GM23338 (cell line): ENCODE measurements around the gene FAM53B. TPM values are rescaled to one million over a fixed set of nuclear protein-coding genes. Genes with fewer than 3 reads are reported as not detected.

ENCODE experiments used
- ATAC-seq: fragments of 200-7000 bp; cut with Tn5 transposase; 3 replicates; pipeline ENCODE4 v1.9.1; 2020
- DNase-seq: peaks from one replicate; pipeline ENCODE4 v3.0.0-alpha.2; 2015; ENCODE audit warnings: low spot score
- H2AFZ ChIP-seq: fragments of 200-600 bp; sonication (generic); 2 replicates; pipeline ENCODE4 v1.8.0; 2016; ENCODE audit warnings: antibody characterized with exemption, mild to moderate bottlenecking, moderate library complexity
- H3F3A ChIP-seq: fragments of 200-600 bp; sonication (generic); replicated peaks from 2 replicates; pipeline ENCODE4 v1.8.0; 2017; ENCODE audit warnings: antibody characterized with exemption, mixed run types, low read depth
- H3K27ac ChIP-seq: fragments of 200-600 bp; sonication (generic); 2 replicates; pipeline ENCODE4 v1.6.1; 2016; ENCODE audit warnings: low read depth
- H3K27me3 ChIP-seq: fragments of 200-600 bp; sonication (generic); 2 replicates; pipeline ENCODE4 v1.8.0; 2016; ENCODE audit warnings: mild to moderate bottlenecking, mixed run types, moderate library complexity; ENCODE audit not compliant: insufficient read depth
- H3K36me3 ChIP-seq: fragments of 200-600 bp; sonication (generic); 2 replicates; pipeline ENCODE4 v1.8.0; 2016; ENCODE audit warnings: mild to moderate bottlenecking; ENCODE audit not compliant: insufficient read depth
- H3K4me1 ChIP-seq: fragments of 200-600 bp; sonication (generic); 2 replicates; pipeline ENCODE4 v1.8.0; 2016; ENCODE audit warnings: mild to moderate bottlenecking, moderate library complexity; ENCODE audit not compliant: insufficient read depth
- H3K4me2 ChIP-seq: fragments of 200-600 bp; sonication (generic); 2 replicates; pipeline ENCODE4 v1.7.1; 2017; ENCODE audit warnings: mixed run types
- H3K4me3 ChIP-seq: fragments of 200-600 bp; sonication (generic); 2 replicates; pipeline ENCODE4 v1.6.1; 2016; ENCODE audit warnings: mixed run types
- H3K79me2 ChIP-seq: fragments of 200-600 bp; sonication (generic); replicated peaks from 2 replicates; pipeline ENCODE4 v1.8.0; 2017; ENCODE audit warnings: mild to moderate bottlenecking; ENCODE audit not compliant: insufficient read depth
- H3K9me2 ChIP-seq: fragments of 200-600 bp; sonication (generic); 2 replicates; pipeline ENCODE4 v1.8.0; 2017; ENCODE audit not compliant: insufficient read depth
- H4K20me1 ChIP-seq: fragments of 200-600 bp; sonication (generic); replicated peaks from 2 replicates; pipeline ENCODE4 v1.8.0; 2017; ENCODE audit warnings: mild to moderate bottlenecking; ENCODE audit not compliant: insufficient read depth
- H3K27ac Mint-ChIP-seq: 2 replicates; pipeline ENCODE4 v1.8.0; 2020; ENCODE audit warnings: inconsistent platforms, mild to moderate bottlenecking, moderate library complexity, mixed read lengths
- H3K27me3 Mint-ChIP-seq: 3 replicates; pipeline ENCODE4 v1.8.0; 2022; ENCODE audit warnings: low read depth, mild to moderate bottlenecking, moderate library complexity, mixed read lengths, inconsistent platforms; ENCODE audit not compliant: insufficient read depth, poor library complexity
- H3K36me3 Mint-ChIP-seq: 3 replicates; pipeline ENCODE4 v1.8.0; 2021; ENCODE audit warnings: low read depth, mild to moderate bottlenecking, inconsistent platforms, moderate library complexity, mixed read lengths
- H3K4me1 Mint-ChIP-seq: 3 replicates; pipeline ENCODE4 v1.8.0; 2020; ENCODE audit warnings: mild to moderate bottlenecking, inconsistent platforms, mixed read lengths
- H3K4me3 Mint-ChIP-seq: 3 replicates; pipeline ENCODE4 v1.8.0; 2021; ENCODE audit warnings: moderate library complexity, mild to moderate bottlenecking, inconsistent platforms, mixed read lengths
- H3K9me3 Mint-ChIP-seq: 3 replicates; pipeline ENCODE4 v1.8.0; 2020; ENCODE audit warnings: moderate library complexity, mild to moderate bottlenecking, inconsistent platforms, mixed read lengths
- CREB1 ChIP-seq: fragments of 250-450 bp; sonication (Bioruptor Pico); IDR thresholded peaks from 2 replicates; pipeline ENCODE4 v1.5.0; 2020; ENCODE audit warnings: low read depth, mild to moderate bottlenecking, moderate library complexity
- EZH2 ChIP-seq: fragments of 200-600 bp; sonication (generic); IDR thresholded peaks from one replicate; pipeline ENCODE4 v1.8.0; 2017; ENCODE audit warnings: antibody characterized with exemption, mild to moderate bottlenecking, low read depth; ENCODE audit not compliant: unreplicated experiment
- JUNB ChIP-seq: IDR thresholded peaks from one replicate; pipeline ENCODE4 v1.6.1; 2016; ENCODE audit warnings: antibody characterized with exemption; ENCODE audit not compliant: unreplicated experiment
- REST ChIP-seq: IDR thresholded peaks from one replicate; pipeline ENCODE4 v1.6.1; 2018; ENCODE audit warnings: antibody characterized with exemption; ENCODE audit not compliant: unreplicated experiment
- ZNF114 ChIP-seq: fragments of 250-450 bp; sonication (Bioruptor Pico); IDR thresholded peaks from 2 replicates; pipeline ENCODE4 v1.5.0; 2020; ENCODE audit warnings: mild to moderate bottlenecking, moderate library complexity
- ZNF462 ChIP-seq: fragments of 250-450 bp; sonication (Bioruptor Pico); IDR thresholded peaks from 2 replicates; pipeline ENCODE4 v1.5.0; 2020; ENCODE audit warnings: mild to moderate bottlenecking, moderate library complexity
- polyA plus RNA-seq: library from polyadenylated mRNA; unstranded; fragments of >200 nt; fragmentation: Nextera tagmentation; extraction: Ambion mirVana; gene quantifications from 2 replicates; pipeline ENCODE4 v1.2.1, GENCODE V29; 2016
- total RNA-seq: library from RNA; depleted of rRNA; stranded (reverse); fragments of >200 nt; shearing (Covaris generic); gene quantifications from 2 replicates; pipeline ENCODE4 v1.2.3, GENCODE V29; 2014
- TF ChIP-seq, protein P1 (sequence below): IDR thresholded peaks from 2 replicates; pipeline ENCODE4 v1.6.1; 2016; ENCODE audit warnings: antibody characterized with exemption

The FAM53B gene
- total and polyA plus RNA-seq, 2 experiments from 2014 or later = 3.0 to 20.3 TPM

DNA sequence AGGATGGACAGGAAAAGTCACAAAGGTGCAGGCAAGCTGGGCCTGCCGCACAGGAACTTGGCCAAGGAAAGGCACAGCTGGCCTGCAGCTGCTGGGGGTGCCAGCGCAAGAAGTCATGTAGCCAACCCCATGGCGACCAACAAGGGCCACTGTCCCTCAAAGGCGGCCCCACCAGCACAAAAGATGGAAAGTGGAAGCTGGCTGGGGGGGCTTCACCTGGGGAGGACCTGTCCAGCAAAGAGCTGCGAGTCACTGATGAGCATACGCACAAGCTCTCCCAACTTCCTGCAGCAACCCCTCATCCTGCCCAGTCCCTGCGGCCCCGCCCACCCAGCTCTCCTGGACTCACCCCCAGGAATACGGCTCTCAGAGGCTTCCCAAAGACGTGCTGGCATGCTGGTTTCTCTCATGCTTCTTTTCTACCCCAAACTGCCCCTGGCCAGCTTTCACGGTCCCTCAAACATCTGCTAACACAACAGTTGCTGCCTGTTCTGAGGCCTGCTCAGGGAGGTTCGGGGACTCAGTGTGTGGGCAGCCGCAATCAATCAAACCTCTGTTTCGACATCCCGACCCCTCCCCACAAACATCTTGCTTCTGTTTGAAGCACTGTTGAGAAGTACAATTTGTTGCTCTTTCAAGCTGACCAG lies 67.6 kb downstream of the FAM53B start (continued):
- no peak for TF ChIP-seq EZH2
- TF ChIP-seq ZNF114 (CRISPR knock-in tag) = no peak
- TF ChIP-seq REST = no peak

DNA sequence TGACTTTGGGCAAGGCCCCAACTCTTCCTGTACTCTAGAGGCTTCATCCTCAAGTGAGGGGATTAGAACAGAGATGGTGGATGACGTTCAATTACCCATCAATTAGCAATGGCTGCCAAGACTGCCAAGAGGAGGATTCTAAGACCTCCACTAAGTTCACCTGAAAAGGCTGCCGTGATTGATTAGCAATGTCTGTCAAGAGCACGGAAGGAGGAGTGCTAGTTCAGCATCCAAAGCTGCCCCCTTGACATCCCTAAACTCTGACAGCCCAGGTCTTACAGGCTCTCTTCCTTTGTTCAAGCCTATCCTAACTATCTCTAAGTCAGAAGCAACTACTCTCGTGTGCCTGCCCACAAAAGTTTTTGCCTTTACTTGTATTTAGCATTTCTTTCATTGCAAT lies 68.4 kb downstream of the FAM53B start:
- DNase-seq = no peak
- Mint-ChIP-seq H3K4me3 (no peak overlapping the region), H3K27ac (no peak overlapping the region), H3K4me1 (peaks cover 27% of the 10 kb centered on the region), H3K27me3 (peaks cover 6% of the 10 kb centered on the region), H3K36me3 (peaks cover 5% of the 10 kb centered on the region), H3K9me3 (no peaks in the 10 kb centered on the region)
- H3K27me3 ChIP-seq = no peaks in the 10 kb centered on the region
- H3K79me2 ChIP-seq = no peaks in the 10 kb centered on the region; the same call in 1 of the 2 replicates
- no peak overlapping the region for H3K27ac ChIP-seq
- H3K4me3 ChIP-seq = no peak overlapping the region
- H3K36me3 ChIP-seq = no peaks in the 10 kb centered on the region
- H3K4me2 ChIP-seq = no peak overlapping the region
- H2AFZ ChIP-seq = no peak overlapping the region
- TF ChIP-seq, protein P1, sequence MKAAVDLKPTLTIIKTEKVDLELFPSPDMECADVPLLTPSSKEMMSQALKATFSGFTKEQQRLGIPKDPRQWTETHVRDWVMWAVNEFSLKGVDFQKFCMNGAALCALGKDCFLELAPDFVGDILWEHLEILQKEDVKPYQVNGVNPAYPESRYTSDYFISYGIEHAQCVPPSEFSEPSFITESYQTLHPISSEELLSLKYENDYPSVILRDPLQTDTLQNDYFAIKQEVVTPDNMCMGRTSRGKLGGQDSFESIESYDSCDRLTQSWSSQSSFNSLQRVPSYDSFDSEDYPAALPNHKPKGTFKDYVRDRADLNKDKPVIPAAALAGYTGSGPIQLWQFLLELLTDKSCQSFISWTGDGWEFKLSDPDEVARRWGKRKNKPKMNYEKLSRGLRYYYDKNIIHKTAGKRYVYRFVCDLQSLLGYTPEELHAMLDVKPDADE = no peak
- TF ChIP-seq JUNB = no peak
- 0 out of 2 replicates have a peak, but pooled peaks cover 7% of the 10 kb centered on the region for H3K4me1 ChIP-seq
- no peaks in the 10 kb centered on the region for H3F3A ChIP-seq
- ATAC-seq = no peak
- H4K20me1 ChIP-seq = no peaks in the 10 kb centered on the region
- no peaks in the 10 kb centered on the region for H3K9me2 ChIP-seq

DNA sequence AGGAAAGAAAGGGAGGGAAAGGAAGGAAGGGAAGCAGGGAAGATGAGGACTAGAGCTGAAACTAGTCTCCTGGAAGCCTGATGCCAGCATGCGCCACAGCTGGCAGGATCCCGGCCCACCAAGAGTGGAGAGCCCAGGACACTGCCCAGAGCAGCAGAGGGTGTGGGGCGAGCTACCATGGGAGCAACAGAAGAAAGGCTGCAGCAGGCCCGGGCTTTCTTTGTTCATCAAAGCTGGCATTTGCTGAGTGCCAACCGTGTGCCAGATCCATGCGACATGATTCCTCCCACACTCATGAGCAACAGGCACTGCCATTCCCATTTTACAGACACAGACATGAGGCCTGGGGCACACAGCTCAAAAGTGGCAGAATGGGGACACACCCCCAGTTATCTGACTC lies 68.9 kb downstream of the FAM53B start:
- H3K27me3 Mint-ChIP-seq = peaks cover 6% of the 10 kb centered on the region
- no peaks in the 10 kb centered on the region for H3F3A ChIP-seq
- H2AFZ ChIP-seq = no peak overlapping the region
- H4K20me1 ChIP-seq = no peaks in the 10 kb centered on the region
- H3K27me3 ChIP-seq = no peaks in the 10 kb centered on the region
- no peaks in the 10 kb centered on the region; the same call in 2 of the 3 replicates for H3K36me3 Mint-ChIP-seq
- no peak overlapping the region for H3K4me3 ChIP-seq
- H3K9me3 Mint-ChIP-seq = no peaks in the 10 kb centered on the region
- no peak overlapping the region for H3K27ac ChIP-seq
- no peak overlapping the region for H3K27ac Mint-ChIP-seq
- no peak for ATAC-seq
- H3K4me2 ChIP-seq = no peak overlapping the region
- H3K4me1 Mint-ChIP-seq = peaks cover 31% of the 10 kb centered on the region
- no peaks in the 10 kb centered on the region for H3K36me3 ChIP-seq
- H3K4me3 Mint-ChIP-seq = no peak overlapping the region
- no peaks in the 10 kb centered on the region for H3K9me2 ChIP-seq
- DNase-seq = no peak
- H3K79me2 ChIP-seq = no peaks in the 10 kb centered on the region; the same call in 1 of the 2 replicates
- 0 out of 2 replicates have a peak, but pooled peaks cover 7% of the 10 kb centered on the region for H3K4me1 ChIP-seq
- TF ChIP-seq, protein P1 = no peak
- TF ChIP-seq ZNF462 (CRISPR knock-in tag) = no peak
- no peak for TF ChIP-seq CREB1 (CRISPR knock-in tag)
